ENCODE measurements around the gene DDIT3. TPM values are rescaled to one million over a fixed set of nuclear protein-coding genes. Genes with fewer than 3 reads are reported as not detected.

The DDIT3 gene
- total and polyA plus RNA-seq, 2 donors (not counting 1 experiment from before 2014, with no cell fraction given): 57.8 to 265 TPM

- Histone ChIP-seq H3K9ac (ENCODE audit: insufficient read depth, low read length) (no peak overlapping the region), H3K27me3 (ENCODE audit: control insufficient read depth, insufficient read depth, low read length) (no peaks in the 10 kb centered on the region), H3K36me3 (ENCODE audit: control insufficient read depth, insufficient read depth, low read length) (no peaks in the 10 kb centered on the region), H3K79me2 (ENCODE audit: control insufficient read depth, insufficient read depth, low read length) (no peaks in the 10 kb centered on the region), H2AFZ (ENCODE audit: low read length) (no peak overlapping the region), H3K4me1 (ENCODE audit: control insufficient read depth, extremely low read depth, insufficient read depth, low read length) (no peaks in the 10 kb centered on the region), H4K20me1 (ENCODE audit: control insufficient read depth, extremely low read depth, insufficient read depth, low read length) (no peaks in the 10 kb centered on the region), H3K27ac (ENCODE audit: insufficient read depth, low read length) (no peak overlapping the region), H3K4me2 (ENCODE audit: extremely low read depth, insufficient read depth, low read length) (no peak overlapping the region), H3K9me3 (ENCODE audit: control insufficient read depth, insufficient read depth, low read depth, low read length) (no peaks in the 10 kb centered on the region), H3K4me3 (replicated peaks in 1 of 4; ENCODE audit: control extremely low read depth in 1 of 4, insufficient read depth in 1 of 4, low read depth in 3 of 4, low read length in 4 of 4) (no peak overlapping the region)
- no peak for DNase-seq (ENCODE audit: low read depth in 2 of 2)
- no peak for TF ChIP-seq CTCF (conservative IDR thresholded peaks at IDR 0.05 in 1 of 2, IDR thresholded peaks at IDR 0.05 in 1 of 2; ENCODE audit: low read depth in 1 of 2, low read length in 2 of 2)
- TF ChIP-seq EZH2 (IDR thresholded peaks at IDR 0.05; ENCODE audit: low read length, missing control alignments): no peak
Measured at GRCh38 chr12:57560516-57560915, 40.2 kb upstream of the DDIT3 start.

- H3K27me3 ChIP-seq (ENCODE audit: control insufficient read depth, insufficient read depth, low read length): no peaks in the 10 kb centered on the region
- TF ChIP-seq CTCF (conservative IDR thresholded peaks at IDR 0.05 in 1 of 2, IDR thresholded peaks at IDR 0.05 in 1 of 2; ENCODE audit: low read depth in 1 of 2, low read length in 2 of 2): no peak
- no peak for TF ChIP-seq EZH2 (IDR thresholded peaks at IDR 0.05; ENCODE audit: low read length, missing control alignments)
- DNase-seq (ENCODE audit: low read depth in 2 of 2): no peak
Measured at GRCh38 chr12:57558864-57559263, 38.5 kb upstream of the DDIT3 start.

GRCh38 chr12:57554897-57555296, 34.6 kb upstream of the DDIT3 start:
- no peaks in the 10 kb centered on the region for H3K79me2 ChIP-seq (ENCODE audit: control insufficient read depth, insufficient read depth, low read length)
- no peaks in the 10 kb centered on the region for H3K36me3 ChIP-seq (ENCODE audit: control insufficient read depth, insufficient read depth, low read length)
- no peak overlapping the region for H3K4me2 ChIP-seq (ENCODE audit: extremely low read depth, insufficient read depth, low read length)
- no peaks in the 10 kb centered on the region for H4K20me1 ChIP-seq (ENCODE audit: control insufficient read depth, extremely low read depth, insufficient read depth, low read length)
- peaks cover 10% of the 10 kb centered on the region for H3K27me3 ChIP-seq (ENCODE audit: control insufficient read depth, insufficient read depth, low read length)
- H3K27ac ChIP-seq (ENCODE audit: insufficient read depth, low read length): no peak overlapping the region
- no peak overlapping the region for H3K4me3 ChIP-seq (replicated peaks in 1 of 4; ENCODE audit: control extremely low read depth in 1 of 4, insufficient read depth in 1 of 4, low read depth in 3 of 4, low read length in 4 of 4)
- TF ChIP-seq EZH2 (IDR thresholded peaks at IDR 0.05; ENCODE audit: low read length, missing control alignments) (no peak), CTCF (conservative IDR thresholded peaks at IDR 0.05 in 1 of 2, IDR thresholded peaks at IDR 0.05 in 1 of 2; ENCODE audit: low read depth in 1 of 2, low read length in 2 of 2) (no peak)
- peaks cover 3% of the 10 kb centered on the region for H3K4me1 ChIP-seq (ENCODE audit: control insufficient read depth, extremely low read depth, insufficient read depth, low read length)
- no peaks in the 10 kb centered on the region for H3K9me3 ChIP-seq (ENCODE audit: control insufficient read depth, insufficient read depth, low read depth, low read length)
- H2AFZ ChIP-seq (ENCODE audit: low read length): no peak overlapping the region
- DNase-seq (ENCODE audit: low read depth in 2 of 2): no peak
- no peak overlapping the region for H3K9ac ChIP-seq (ENCODE audit: insufficient read depth, low read length)

More at GRCh38 chr12:57558864-57559263, 38.5 kb upstream of the DDIT3 start:
- no peaks in the 10 kb centered on the region for H3K9me3 ChIP-seq (ENCODE audit: control insufficient read depth, insufficient read depth, low read depth, low read length)
- H3K4me1 ChIP-seq (ENCODE audit: control insufficient read depth, extremely low read depth, insufficient read depth, low read length): no peaks in the 10 kb centered on the region
- H3K4me2 ChIP-seq (ENCODE audit: extremely low read depth, insufficient read depth, low read length): no peak overlapping the region
- no peak overlapping the region for H3K27ac ChIP-seq (ENCODE audit: insufficient read depth, low read length)
- no peak overlapping the region for H3K4me3 ChIP-seq (replicated peaks in 1 of 4; ENCODE audit: control extremely low read depth in 1 of 4, insufficient read depth in 1 of 4, low read depth in 3 of 4, low read length in 4 of 4)
- H4K20me1 ChIP-seq (ENCODE audit: control insufficient read depth, extremely low read depth, insufficient read depth, low read length): no peaks in the 10 kb centered on the region
- H3K9ac ChIP-seq (ENCODE audit: insufficient read depth, low read length): no peak overlapping the region
- no peaks in the 10 kb centered on the region for H3K79me2 ChIP-seq (ENCODE audit: control insufficient read depth, insufficient read depth, low read length)
- no peak overlapping the region for H2AFZ ChIP-seq (ENCODE audit: low read length)
- H3K36me3 ChIP-seq (ENCODE audit: control insufficient read depth, insufficient read depth, low read length): no peaks in the 10 kb centered on the region
